Chondrocyte (in vitro differentiated cells): Measurements from ENCODE around the gene ADRA1B. TPM values are rescaled to one million over a fixed set of nuclear protein-coding genes. Genes with fewer than 3 reads are reported as not detected.

Experiments
- DNase-seq: peaks from one replicate; pipeline ENCODE4 v3.0.0; 2021; ENCODE audit warnings: mixed read lengths, low spot score
- H3K27ac Mint-ChIP-seq: one replicate; pipeline ENCODE4 v1.8.0; 2021; ENCODE audit warnings: mild to moderate bottlenecking, moderate library complexity, mixed read lengths; ENCODE audit not compliant: unreplicated experiment
- H3K27me3 Mint-ChIP-seq: 2 replicates; pipeline ENCODE4 v1.8.0; 2021; ENCODE audit warnings: low read depth, mixed read lengths
- H3K36me3 Mint-ChIP-seq: 2 replicates; pipeline ENCODE4 v1.8.0; 2021; ENCODE audit warnings: low read depth, mixed read lengths
- H3K4me1 Mint-ChIP-seq: 2 replicates; pipeline ENCODE4 v1.8.0; 2021; ENCODE audit warnings: low read depth, mild to moderate bottlenecking, mixed read lengths
- H3K4me3 Mint-ChIP-seq: one replicate; pipeline ENCODE4 v1.8.0; 2021; ENCODE audit warnings: mild to moderate bottlenecking, moderate library complexity, mixed read lengths; ENCODE audit not compliant: unreplicated experiment
- H3K9me3 Mint-ChIP-seq: 2 replicates; pipeline ENCODE4 v1.8.0; 2021; ENCODE audit warnings: low read depth, mixed read lengths
- total RNA-seq: library from RNA; stranded (reverse); gene quantifications from 3 replicates; pipeline ENCODE4 v1.2.1, GENCODE V29; 2021
- TF ChIP-seq, protein P1 (sequence below): fragments of 200-600 bp; sonication (generic); IDR thresholded peaks from 2 replicates; pipeline ENCODE4 v1.5.0; 2021; ENCODE audit warnings: antibody characterized with exemption, mild to moderate bottlenecking, moderate library complexity

Gene ADRA1B
- total RNA-seq, 1 donor from 2014 or later: 0.72 TPM

DNA sequence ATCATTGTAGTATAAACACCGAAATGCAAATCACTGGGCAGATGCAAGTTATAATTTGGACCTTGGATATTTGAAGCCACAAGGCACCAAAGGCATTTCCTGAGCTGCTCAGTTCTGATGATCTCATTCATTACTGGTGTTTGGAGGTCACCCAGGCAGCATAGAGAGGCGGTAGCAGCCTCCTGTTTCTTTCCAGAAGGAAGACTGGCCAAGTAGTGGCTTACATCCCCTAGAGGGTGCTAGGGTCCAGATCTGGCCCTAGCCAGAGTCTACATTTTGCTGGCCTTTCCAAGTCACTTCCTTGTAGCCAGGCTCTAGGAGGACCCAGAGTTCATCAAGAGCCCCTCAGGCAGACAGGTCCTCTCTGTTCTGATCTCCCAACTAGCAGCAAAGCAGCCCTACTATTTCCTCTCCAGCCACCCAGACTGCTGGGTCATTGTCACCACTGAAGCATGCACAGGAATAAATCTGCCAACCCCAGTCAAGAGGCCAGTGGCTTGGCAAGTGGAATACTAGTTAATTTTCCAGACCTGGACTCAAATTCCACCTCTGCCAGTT, 59.3 kb downstream of the ADRA1B start:
- H3K36me3 Mint-ChIP-seq: no peaks in the 10 kb centered on the region
- peak overlapping the region; percentile 69 for H3K27ac Mint-ChIP-seq
- peaks cover 29% of the 10 kb centered on the region for H3K4me1 Mint-ChIP-seq
- TF ChIP-seq, protein P1, sequence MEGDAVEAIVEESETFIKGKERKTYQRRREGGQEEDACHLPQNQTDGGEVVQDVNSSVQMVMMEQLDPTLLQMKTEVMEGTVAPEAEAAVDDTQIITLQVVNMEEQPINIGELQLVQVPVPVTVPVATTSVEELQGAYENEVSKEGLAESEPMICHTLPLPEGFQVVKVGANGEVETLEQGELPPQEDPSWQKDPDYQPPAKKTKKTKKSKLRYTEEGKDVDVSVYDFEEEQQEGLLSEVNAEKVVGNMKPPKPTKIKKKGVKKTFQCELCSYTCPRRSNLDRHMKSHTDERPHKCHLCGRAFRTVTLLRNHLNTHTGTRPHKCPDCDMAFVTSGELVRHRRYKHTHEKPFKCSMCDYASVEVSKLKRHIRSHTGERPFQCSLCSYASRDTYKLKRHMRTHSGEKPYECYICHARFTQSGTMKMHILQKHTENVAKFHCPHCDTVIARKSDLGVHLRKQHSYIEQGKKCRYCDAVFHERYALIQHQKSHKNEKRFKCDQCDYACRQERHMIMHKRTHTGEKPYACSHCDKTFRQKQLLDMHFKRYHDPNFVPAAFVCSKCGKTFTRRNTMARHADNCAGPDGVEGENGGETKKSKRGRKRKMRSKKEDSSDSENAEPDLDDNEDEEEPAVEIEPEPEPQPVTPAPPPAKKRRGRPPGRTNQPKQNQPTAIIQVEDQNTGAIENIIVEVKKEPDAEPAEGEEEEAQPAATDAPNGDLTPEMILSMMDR: peak; percentile 72
- no peak overlapping the region for H3K4me3 Mint-ChIP-seq
- peaks cover 24% of the 10 kb centered on the region for H3K27me3 Mint-ChIP-seq
- H3K9me3 Mint-ChIP-seq: no peaks in the 10 kb centered on the region
- no peak for DNase-seq

DNA sequence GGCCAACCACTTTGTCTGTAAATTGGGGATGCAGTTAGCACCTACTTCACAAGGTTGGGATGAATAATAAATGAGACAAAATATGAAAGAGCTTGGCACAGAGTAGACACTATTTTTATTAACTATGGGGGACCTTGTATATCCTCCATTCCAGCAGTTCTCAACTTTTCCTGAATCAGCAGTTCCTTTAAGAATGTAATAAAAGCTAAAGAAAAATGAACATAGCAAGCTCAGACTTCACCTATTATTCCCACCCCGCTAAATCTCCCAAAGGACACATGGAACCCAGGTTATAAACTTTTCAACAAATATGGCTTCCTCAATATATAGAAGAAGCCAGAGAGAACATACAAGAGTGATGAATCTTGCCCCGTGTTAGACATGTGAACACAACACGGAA, 60.6 kb downstream of the ADRA1B start:
- Mint-ChIP-seq H3K4me1 (peaks cover 23% of the 10 kb centered on the region), H3K27me3 (peaks cover 17% of the 10 kb centered on the region)
- TF ChIP-seq, protein P1: no peak

DNA sequence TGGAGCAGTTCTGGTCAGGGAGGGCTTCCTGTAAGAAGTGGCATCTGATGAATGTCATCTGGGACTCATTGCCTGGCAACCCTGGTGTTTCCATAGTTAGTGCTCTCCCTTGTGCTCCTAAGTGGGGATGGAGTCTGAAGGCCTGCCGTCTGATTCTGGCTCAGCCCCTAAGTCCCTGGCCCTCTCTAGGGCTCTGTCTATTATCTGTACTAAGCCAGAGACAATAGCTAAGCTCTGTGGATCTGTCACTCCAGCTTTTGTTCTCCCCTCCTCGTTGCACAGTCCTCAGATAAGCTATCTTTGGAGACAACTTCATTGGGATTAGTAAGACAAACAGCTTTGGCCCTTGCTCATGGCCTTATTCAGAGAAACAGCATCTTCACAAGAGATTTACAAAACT, 62.1 kb downstream of the ADRA1B start:
- no peak for DNase-seq
- Mint-ChIP-seq H3K27ac (no peak overlapping the region), H3K9me3 (no peaks in the 10 kb centered on the region), H3K27me3 (peaks cover 11% of the 10 kb centered on the region), H3K4me1 (peaks cover 22% of the 10 kb centered on the region), H3K4me3 (no peak overlapping the region), H3K36me3 (no peaks in the 10 kb centered on the region)
- TF ChIP-seq, protein P1: no peak

More for the DNA sequence above, 60.6 kb downstream of the ADRA1B start:
- Mint-ChIP-seq H3K4me3 (no peak overlapping the region), H3K27ac (no peak overlapping the region), H3K36me3 (no peaks in the 10 kb centered on the region), H3K9me3 (no peaks in the 10 kb centered on the region)
- DNase-seq: no peak

GRCh38 chr5:159982421-159983173, 66.3 kb downstream of the ADRA1B start:
- H3K27me3 Mint-ChIP-seq: peaks cover 31% of the 10 kb centered on the region
- no peak overlapping the region for H3K27ac Mint-ChIP-seq
- no peaks in the 10 kb centered on the region for H3K36me3 Mint-ChIP-seq
- TF ChIP-seq, protein P1: no peak
- H3K9me3 Mint-ChIP-seq: no peaks in the 10 kb centered on the region
- peaks cover 6% of the 10 kb centered on the region for H3K4me1 Mint-ChIP-seq
- DNase-seq: no peak
- H3K4me3 Mint-ChIP-seq: no peak overlapping the region

DNA sequence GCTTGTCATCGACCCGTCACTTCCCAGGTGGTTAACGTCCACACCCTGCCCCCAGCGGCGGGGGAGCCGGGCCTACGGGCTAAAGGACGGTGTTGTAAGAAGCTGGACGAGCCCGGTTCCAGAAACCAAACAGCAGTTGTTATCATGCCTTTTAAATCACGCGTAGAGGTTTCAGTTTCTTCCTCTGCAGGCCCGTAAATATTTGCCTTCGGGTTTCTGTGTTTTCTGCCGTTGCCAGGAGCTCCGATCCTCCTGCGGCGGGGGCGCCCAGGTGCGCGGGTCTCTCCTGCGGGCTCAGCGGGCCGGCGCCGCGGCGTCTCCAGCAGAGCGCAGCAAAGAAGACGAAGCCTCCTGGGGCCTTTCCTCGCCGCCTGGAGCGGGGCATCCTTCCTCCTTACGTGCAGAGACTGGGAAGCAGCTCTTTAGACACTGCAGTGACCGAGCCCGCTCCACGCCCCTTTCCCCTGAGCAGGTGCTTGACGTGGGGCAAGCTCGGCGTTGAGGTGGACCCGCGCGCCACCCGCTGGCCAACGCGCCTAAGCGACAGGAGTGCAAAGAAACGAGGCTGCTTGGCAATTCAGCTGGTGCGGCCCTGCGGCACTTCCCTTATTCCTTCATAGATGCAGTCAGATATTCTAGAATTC, 70.9 kb downstream of the ADRA1B start:
- Mint-ChIP-seq H3K27me3 (peaks cover 49% of the 10 kb centered on the region), H3K36me3 (peaks cover 3% of the 10 kb centered on the region), H3K27ac (no peak overlapping the region), H3K9me3 (no peaks in the 10 kb centered on the region), H3K4me3 (peak overlapping the region; percentile 63), H3K4me1 (peaks cover 2% of the 10 kb centered on the region)
- TF ChIP-seq, protein P1: peak; percentile 91
- DNase-seq: no peak
